ENCODE data around the gene MAP7.
"Not testable (repeated sequence)": the region's sequence is repeated elsewhere in the genome, so short reads cannot be mapped to it uniquely, and the experiment has no call there.

The MAP7 gene

DNA sequence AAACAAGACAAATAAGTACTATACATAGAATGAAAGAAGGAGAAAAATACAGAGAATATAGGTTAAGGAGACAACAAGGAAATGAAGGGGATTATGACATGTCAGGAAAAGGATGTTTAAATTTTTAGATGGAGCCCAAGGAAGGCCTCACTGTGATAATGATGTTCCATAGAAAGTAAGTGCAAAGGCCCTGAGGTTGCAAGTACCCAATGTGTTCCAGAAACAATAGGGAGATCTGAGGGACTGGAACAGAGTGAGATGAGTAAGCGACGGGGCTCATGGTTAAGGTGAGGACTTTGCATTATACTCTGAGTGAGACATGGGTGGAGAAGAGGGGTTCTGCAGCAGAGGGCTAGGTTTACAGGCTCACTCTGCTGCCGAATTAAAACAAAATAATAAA is 137.8 kb downstream of the MAP7 start:
- no peak for DNase-seq

DNA sequence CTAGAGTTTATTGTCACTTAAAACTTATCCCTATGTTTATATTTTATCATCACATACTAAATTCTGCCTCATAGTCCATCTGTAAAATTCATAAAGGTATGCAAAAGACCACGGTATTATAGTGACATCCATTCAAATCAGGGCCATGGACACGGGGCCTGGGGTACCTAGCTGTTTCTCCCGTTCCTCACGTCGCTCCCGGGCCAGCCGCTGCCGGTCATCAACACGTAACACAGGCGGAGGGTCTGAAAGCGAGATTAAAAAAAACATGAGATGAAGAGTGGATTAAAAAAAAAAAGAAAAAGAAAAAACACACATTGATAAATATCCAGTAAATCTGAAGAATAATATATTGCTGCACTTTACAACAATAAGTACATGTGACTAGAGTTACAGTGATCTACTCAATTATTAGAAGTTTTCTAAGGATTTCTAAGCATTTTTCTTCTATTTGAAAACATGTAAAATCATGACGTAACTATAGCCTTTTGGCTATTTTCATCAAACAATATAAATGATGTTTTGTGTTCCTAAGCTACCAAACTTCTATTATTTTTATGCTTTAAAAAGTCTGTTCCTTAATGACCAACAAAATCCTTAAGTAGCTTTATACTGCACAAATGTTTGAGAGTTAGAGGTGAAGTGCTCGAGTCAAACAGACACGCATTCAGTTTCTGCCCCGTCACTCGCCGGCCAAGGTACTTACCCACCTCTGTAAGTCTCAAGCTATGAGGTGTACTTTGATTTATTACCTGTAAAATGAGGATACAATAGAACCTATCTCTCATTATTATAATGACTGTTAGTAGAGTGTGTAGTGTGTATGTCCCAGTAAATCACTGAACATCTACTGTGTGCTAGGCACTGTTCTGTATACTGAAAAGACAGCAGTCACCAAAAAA is 138.5 kb downstream of the MAP7 start:
- no peak for DNase-seq

DNA sequence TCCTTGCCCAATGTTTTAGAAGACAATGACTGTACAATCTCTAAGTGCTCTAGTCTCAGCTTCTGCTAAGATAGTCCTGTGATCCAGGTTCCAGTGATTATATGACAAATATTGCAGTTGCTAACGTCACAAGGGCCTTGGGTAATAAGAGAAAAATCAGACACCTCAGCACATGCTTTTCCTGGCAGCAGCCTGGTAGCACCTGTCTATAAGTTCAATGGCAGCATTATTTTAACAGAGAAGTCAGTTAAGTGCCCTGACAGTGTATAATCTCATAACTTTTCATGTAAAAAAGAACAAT is 139.2 kb downstream of the MAP7 start:
- DNase-seq: no peak

DNA sequence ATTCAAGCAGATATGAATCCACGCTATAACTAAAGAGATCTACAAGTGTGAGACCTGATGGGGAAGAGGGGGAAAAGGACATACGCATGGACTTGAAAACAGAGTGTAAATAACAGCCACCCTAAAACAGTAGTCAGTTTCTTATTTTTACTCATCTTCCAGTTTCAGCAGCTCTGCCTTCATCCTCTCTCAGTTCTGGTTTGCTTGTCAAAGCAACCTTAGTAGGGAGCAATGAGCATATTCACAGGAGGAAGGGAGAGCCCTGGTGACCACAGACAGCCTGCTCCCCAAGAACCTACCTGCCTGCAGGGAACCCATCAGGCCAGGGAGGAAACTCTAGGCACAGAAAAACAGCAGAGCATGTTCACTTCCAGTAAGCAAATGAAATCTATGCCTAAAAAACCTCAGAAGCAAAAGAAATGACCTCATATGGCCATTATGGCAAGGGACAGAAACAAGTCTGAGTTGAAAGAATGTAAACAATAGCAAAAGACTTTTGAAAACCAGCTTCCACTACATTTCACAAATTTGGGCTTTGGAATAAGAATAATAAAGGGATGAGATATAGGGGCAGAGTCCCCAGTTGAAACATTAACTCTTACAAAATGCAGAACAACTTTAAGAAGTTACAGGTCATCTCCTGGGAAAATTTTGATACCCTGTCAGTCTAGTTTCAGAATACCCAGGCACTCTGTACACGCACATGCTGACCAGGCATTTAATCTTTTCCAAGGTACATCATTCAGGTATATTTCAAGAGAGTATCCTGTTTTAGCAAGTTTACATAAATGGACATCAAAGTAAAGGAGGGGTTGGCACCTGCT is 139.8 kb downstream of the MAP7 start:
- DNase-seq: no peak

DNA sequence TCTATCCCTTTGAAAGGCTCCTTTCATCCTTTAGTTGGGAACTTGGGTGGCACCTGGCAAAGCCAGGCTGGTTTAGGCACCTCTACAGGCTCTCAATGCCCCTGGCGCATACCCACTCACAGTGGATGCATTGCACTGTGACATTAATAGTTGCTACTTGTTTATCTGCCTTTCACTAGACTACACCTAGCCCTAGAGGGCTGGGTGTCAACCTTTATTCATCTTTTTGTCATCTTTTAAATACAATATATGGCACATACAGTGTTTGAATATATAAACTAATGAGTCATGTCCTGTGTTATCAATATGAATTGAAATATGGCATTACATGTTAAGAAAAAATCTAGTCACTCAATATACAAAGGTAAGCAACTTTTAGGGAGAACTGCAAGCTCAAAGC is 140.6 kb downstream of the MAP7 start:
- DNase-seq: no peak

DNA sequence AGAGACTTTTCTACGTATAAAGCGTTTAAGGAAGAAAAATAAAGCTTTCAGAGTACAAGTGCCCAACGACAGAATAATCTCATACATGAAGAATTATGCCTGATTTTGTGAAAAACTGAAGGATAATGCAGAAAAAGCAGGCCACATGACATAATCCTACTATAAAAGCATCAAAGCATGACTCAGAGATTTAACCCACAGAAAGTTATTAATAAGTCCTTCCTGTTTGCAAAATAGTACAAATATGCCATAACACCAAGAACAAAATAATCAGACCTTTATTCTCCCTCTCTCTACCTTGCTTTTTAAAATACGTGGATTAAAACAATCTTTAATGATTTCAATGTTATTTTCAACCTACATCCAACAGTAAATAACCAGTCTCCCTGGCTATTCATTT is 142.0 kb downstream of the MAP7 start:
- no peak for DNase-seq

DNA sequence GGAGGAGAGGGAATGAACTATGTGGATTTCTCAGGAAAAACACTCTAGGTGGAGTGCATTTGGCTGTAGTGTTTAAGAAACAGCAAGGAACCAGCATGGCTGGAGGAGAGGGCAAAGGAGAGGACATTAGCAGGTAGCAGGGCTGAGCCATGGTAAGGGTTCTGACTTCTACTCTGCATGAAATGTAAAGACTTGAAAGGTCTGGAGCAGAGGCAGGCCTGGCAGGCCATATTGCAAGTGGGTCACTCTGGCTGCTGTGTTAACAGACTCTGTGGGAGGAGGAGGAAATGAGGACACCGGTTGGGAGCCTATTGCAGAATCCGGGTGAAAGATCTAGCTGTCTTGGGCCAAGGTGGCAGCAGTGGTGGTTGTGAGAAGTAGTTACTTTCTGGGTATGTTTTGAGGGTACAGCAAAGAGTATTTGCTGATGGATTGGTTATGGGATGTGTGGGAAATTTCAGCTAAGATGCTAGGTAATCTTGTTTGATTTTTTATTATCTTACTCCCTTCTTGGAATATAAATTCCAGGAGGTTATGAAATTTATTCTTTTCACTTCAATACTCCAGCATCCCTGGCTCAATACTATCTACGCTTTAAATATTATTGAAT is 144.7 kb downstream of the MAP7 start:
- no peak for DNase-seq

DNA sequence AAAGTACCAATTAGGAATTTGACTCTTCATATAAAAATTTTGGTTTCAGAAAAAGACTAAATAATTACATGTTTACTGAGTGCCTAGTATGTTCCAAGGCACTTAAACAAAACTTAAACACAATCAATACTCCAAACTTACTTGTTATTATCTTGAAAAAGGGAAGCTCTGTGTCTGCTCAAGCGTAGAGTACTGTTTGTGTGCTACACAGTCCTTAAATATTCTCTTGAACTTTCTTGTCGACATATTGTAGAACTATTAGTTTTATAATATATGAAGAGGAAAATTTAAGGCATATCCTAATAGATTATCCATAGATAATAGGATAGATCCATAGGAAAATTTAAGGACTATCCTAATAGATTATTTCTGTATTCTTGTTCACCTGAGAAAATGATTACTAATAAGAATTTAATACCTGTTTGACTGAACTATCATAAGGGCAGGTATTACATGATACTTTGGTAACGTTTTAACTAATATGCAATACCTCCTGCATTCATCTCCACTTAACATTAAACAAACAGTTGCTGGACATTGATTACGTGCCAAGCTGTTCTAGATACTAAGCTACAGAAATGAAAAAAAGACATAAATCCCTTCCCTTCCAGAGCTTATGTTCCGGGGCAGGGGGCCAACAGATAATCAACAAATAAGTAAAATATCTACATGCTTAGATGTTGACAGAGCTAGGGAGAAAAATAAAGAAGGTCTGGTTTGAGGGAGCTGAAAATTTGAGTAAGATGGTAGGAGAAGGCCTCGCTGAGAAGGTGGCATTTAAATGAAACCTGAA is 145.4 kb downstream of the MAP7 start:
- DNase-seq: no peak

DNA sequence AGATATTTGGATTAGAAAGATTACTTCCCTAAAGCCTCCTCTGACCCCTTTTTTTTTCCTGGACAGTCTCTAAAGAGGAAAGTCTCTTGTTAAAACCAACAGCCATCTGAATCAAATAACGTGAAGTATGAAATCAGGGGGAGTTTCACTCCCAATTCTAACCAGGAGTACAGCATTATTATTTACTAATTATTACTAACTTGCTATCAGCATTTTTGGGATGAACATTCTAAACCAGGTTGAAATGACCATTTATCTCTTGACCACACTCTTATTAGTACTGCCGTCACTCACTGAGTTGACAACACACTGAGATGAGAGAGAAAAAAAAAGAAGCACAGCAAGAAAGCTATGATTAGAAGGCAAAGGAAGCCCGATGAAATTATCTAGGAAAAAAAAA is 146.2 kb downstream of the MAP7 start:
- DNase-seq: no peak

DNA sequence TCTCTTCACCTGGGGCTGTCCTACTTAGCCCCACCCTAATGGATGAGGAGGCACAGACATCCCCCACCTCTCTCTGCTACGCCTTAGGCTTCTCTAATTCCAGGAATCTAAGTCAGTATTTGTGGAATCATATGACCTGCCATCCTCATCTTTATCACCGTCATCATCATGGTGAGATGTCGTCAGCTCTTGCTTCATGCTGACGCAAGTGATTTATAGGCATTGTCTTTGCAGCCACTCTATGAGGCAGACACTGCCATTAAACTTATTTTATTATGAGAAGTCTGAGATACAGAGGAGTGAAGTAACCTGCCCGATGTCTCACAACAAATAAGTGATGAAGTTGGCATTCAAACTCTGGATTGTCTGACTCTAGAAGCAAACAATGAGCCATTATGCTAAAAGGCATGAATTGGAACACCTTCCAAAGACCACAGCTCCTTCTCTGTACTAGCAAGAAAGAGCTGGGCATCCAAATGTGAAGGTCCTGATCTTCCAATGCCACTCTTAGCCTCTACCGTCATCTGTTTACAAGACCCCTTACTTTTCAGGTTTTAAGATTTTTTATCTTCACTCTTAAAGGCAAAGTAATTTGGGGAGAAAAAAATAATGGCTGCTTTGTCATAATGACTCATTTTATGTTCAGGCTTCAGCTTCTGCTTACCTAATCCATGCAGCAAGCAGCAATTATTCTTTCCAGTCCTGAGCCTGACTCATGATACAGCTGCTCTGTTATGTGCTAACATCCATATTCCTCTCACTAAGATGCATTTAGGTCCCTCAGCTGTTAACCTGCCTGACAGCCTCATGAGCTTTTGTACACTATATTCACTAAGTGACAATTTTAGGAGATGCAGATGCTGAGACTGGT is 146.9 kb downstream of the MAP7 start:
- no peak for DNase-seq

DNA sequence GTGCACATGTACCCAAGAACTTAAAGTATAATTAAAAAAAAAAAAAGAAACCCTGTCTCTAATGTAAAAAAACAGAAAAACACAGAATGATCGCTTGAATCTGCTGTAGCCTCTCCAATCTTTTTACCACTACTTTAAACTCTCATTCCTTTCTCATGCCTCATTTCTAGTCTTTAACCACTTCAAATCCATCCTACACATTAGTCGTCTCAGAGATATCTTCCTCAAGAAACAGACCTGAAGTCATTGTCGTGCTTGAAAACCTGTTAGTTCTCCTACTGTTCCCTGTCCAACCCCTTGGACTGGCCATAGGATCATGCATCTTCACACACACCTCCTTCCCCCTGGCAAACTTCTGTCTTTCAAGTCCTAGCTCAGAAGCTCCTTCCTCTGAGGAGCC is 148.5 kb downstream of the MAP7 start:
- no peak for DNase-seq

DNA sequence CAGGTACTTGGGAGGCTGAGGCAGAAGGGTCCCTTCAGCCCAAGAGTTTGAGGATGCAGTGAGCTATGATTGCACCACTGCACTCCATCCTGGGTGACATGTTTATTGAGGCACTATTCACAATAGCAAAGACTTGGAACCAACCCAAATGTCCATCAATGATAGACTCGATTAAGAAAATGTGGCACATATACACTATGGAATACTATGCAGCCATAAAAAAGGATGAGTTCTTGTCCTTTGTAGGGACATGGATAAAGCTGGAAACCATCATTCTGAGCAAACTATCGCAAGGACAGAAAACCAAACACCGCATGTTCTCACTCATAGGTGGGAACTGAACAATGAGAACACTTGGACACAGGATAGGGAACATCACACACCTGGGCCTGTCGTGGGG is 149.0 kb downstream of the MAP7 start:
- DNase-seq: not testable (repeated sequence)

DNA sequence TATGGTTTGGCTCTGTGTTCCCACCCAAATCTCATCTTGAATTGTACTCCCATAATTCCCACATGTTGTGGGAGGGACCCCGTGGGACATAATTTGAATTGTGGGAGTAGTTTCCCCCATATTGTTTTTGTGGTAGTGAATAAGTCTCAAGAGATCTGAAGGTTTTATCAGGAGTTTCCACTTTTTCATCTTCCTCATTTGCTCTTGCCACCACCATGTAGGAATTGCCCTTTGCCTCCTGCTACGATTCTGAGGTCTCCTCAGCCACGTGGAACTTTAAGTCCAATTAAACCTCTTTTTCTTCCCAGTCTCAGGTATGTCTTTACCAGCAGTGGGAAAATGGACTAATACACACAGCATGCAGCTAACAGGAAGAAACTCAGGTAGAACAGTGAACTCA is 151.8 kb downstream of the MAP7 start:
- no peak for DNase-seq

DNA sequence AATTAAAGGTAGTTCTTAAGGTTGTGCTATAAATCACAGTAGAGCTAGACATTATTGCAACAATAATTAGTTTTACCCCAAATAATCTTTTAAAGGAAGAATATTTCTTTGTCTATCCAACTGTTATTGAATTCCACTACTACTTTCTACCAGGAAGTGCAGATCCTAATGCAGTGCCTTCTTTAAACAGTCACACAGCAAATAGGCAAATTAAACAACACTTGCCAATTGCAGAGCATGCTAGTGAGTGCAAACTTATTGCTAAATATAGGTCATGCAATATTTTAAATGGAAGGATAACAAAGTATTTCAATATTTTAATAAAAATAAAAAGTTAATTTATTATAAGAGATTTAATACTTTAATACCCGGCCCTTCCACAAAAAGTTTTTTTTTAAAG is 153.3 kb downstream of the MAP7 start:
- DNase-seq: no peak

DNA sequence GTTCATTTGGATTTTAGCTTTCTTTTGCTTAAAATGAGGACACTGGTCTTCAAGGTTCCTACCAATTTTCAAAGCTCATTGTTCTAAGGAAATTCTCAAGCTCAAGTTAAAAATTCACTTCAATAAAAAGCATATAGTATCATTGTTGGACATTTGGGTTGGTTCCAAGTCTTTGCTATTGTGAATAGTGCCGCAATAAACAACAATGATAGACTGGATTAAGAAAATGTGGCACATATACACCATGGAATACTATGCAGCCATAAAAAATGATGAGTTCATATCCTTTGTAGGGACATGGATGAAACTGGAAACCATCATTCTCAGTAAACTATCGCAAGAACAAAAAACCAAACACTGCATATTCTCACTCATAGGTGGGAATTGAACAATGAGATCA is 159.3 kb downstream of the MAP7 start:
- DNase-seq: not testable (repeated sequence)

DNA sequence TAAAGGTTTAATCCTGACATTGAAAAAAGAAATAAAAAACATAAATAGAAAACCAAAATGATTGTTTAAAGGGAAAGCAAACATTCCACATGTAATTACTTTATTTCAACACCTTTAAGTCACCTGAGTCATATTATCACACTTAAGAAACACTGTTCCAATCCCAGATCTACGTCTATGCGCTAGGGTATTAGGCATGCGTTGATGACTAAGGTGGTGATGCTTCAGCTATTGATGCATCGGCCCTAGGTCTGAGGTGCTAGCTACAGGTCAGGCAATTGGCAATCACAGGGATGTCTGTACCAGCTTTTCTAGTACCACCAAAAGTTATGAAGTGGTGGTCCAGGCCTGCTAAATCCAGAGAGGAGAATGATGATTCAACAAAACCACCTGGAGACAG is 162.9 kb downstream of the MAP7 start:
- no peak for DNase-seq

DNA sequence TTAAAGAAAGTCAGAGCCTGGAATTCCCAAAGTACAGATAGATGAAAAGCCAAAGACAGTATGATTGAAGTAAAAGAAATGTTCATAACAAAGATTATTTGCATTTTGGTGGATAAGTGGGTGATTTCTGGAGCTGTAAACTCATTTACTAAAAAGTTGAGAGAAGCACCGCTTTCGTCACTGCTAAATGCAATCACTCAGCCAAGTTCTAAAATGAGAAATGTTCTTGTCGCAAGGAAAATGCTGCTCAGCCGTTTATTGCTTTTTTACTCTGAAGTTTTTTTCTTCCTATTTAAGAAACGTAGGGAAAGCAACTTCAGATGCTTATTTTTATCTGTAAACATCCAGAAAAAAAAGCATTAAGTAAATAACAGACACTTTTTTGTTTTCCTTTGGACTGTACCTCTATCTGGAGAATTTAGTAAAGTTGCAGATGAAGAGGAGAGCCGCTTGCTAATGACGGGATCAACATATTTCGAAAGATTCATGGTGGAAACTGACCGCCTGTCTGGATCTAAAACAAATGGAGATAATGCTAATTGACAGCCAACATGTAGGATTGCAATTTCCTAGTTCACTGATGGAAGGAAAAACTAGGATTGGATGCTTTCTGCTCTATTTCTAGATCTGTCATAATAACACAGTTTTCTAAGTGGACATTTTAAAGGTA is 166.8 kb downstream of the MAP7 start:
- no peak for DNase-seq

DNA sequence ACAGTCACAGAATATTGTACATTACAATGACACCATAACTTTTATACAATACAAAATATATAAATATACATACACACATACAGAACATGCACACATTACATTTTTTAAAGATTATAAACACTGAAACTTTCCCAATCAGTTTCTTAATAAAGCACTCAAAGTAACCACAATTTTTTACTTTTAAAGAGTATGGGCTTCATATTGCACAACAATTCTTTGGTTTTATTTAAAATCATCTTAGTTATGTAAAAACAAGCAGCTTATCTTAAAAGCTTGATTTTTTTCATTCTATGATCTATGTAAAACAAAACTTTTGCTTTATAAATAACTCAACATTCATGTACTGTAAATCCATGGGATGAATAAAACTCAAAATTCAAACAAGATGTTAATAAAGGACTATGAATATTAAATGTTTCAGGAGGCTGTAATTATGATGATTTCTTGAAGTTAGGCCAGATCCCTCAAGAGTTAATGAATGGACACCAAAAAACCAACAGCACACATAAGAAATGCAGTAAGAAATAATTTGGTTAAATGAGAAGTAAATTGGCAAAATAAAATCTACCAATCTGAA is 167.5 kb downstream of the MAP7 start:
- no peak for DNase-seq

DNA sequence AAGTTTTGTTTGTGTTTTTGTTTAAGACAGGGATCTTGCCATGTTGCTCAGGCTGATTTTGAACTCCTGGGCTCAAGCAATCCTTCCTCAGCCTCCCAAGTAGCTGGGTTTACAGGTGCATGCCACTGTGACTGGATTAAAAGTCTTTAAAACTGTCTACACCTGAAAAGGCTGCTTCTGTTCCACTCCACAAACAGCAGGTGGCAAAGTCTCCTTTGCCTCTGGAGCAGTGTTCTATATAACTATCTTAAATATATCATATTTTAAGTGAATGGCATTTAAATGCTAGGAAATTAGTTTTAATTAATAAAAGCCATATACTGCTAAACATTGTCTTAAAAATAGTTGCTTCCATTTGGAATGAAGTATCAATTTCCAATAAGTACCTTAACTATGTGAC is 171.3 kb downstream of the MAP7 start:
- DNase-seq: no peak

DNA sequence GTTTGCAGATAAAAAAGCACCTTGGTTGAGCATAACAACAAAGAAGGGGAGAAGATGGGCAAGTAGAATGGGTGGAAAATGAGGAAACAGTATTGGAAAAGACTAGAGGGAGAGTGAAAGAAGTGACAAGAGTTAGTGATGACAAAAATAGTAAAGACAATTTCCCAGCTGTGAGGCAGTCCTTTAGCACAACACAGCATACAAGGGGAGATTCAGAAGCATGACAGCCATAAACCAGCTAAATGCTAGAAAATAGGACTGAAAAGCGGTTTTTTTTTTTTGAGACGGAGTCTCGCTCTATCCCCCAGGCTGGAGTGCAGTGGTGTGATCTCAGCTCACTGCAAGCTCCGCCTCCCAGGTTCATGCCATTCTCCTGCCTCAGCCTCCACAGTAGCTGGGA is 174.4 kb downstream of the MAP7 start:
- DNase-seq: not testable (repeated sequence)

DNA sequence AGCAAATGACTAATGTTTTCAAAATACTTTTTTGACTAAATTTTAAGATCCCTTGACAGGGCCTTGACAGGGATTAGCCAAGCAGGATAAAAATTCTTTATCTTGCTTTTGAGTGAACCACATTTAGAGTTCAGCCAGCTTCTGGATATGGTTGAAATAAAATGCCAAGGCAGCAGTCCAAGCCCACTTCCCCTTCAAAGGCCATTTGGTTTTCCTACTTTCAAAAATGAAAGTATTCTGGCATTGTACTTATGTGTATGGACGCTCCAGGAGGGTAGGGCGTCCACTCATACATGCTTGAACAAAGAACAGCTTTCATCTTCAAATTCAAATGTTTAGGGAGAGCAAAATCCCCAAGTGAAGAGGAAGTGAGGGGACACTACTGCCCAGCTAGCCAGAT is 178.3 kb downstream of the MAP7 start:
- DNase-seq: no peak

Data from stimulated activated CD4-positive, alpha-beta T cell treated with anti-CD3 and anti-CD28 coated beads, Interleukin-4, amount 100 ng/mL, for 4 hours (primary cell).